ES-I3 (cell line): ENCODE data around the gene ARHGAP32.
"Not testable (repeated sequence)": the region's sequence is repeated elsewhere in the genome, so short reads cannot be mapped to it uniquely, and the experiment has no call there.

ENCODE experiments used
- H3K36me3 ChIP-seq: 2 replicates; pipeline ENCODE4 v1.6.1; 2013; ENCODE audit warnings: mild to moderate bottlenecking, low read length, control low read depth, moderate library complexity; ENCODE audit not compliant: insufficient read depth
- H3K4me1 ChIP-seq: 2 replicates; pipeline ENCODE4 v1.6.1; 2013; ENCODE audit warnings: mild to moderate bottlenecking, control low read depth, low read length; ENCODE audit not compliant: insufficient read depth
- H3K9ac ChIP-seq: 2 replicates; pipeline ENCODE4 v1.6.1; 2013; ENCODE audit warnings: low read depth, mild to moderate bottlenecking, low read length, moderate library complexity
- H3K9me3 ChIP-seq: 2 replicates; pipeline ENCODE4 v1.6.1; 2013; ENCODE audit warnings: mild to moderate bottlenecking, low read length, moderate library complexity; ENCODE audit not compliant: control insufficient read depth, insufficient read depth

ARHGAP32 gene

GRCh38 chr11:128927683-128928336, 264.3 kb downstream of the ARHGAP32 start:
- Histone ChIP-seq H3K36me3 (no peaks in the 10 kb centered on the region), H3K4me1 (peaks cover 20% of the 10 kb centered on the region), H3K9me3 (no peaks in the 10 kb centered on the region), H3K9ac (no peak overlapping the region)

GRCh38 chr11:128927108-128927461, 265.0 kb downstream of the ARHGAP32 start:
- Histone ChIP-seq H3K4me1 (peaks cover 20% of the 10 kb centered on the region), H3K9me3 (no peaks in the 10 kb centered on the region), H3K36me3 (no peaks in the 10 kb centered on the region), H3K9ac (no peak overlapping the region)

- H3K36me3 ChIP-seq: no peaks in the 10 kb centered on the region
- no peaks in the 10 kb centered on the region for H3K9me3 ChIP-seq
- H3K9ac ChIP-seq: no peak overlapping the region
- H3K4me1 ChIP-seq: peaks cover 20% of the 10 kb centered on the region
Measured at GRCh38 chr11:128926437-128927107, 265.6 kb downstream of the ARHGAP32 start.

- no peak overlapping the region for H3K9ac ChIP-seq
- H3K9me3 ChIP-seq: no peaks in the 10 kb centered on the region
- no peaks in the 10 kb centered on the region for H3K36me3 ChIP-seq
- peaks cover 20% of the 10 kb centered on the region for H3K4me1 ChIP-seq
Measured at GRCh38 chr11:128926000-128926399, 266.1 kb downstream of the ARHGAP32 start.

GRCh38 chr11:128925250-128925600, 266.9 kb downstream of the ARHGAP32 start:
- Histone ChIP-seq H3K36me3 (no peaks in the 10 kb centered on the region), H3K9me3 (no peaks in the 10 kb centered on the region), H3K9ac (no peak overlapping the region), H3K4me1 (peaks cover 20% of the 10 kb centered on the region)

- H3K9me3 ChIP-seq: no peaks in the 10 kb centered on the region
- H3K36me3 ChIP-seq: no peaks in the 10 kb centered on the region
- H3K9ac ChIP-seq: no peak overlapping the region
- peaks cover 17% of the 10 kb centered on the region for H3K4me1 ChIP-seq
Measured at GRCh38 chr11:128924510-128925249, 267.4 kb downstream of the ARHGAP32 start.

GRCh38 chr11:128924104-128924503, 268.0 kb downstream of the ARHGAP32 start:
- H3K9me3 ChIP-seq: no peaks in the 10 kb centered on the region
- H3K36me3 ChIP-seq: no peaks in the 10 kb centered on the region
- no peak overlapping the region for H3K9ac ChIP-seq
- H3K4me1 ChIP-seq: peaks cover 16% of the 10 kb centered on the region

- H3K9ac ChIP-seq: no peak overlapping the region
- 0 out of 2 replicates have a peak, but pooled peaks cover under 1% of the 10 kb centered on the region for H3K4me1 ChIP-seq
- H3K36me3 ChIP-seq: no peaks in the 10 kb centered on the region
- H3K9me3 ChIP-seq: no peaks in the 10 kb centered on the region
Measured at GRCh38 chr11:128921793-128922192, 270.3 kb downstream of the ARHGAP32 start.

GRCh38 chr11:128920666-128921065, 271.5 kb downstream of the ARHGAP32 start:
- Histone ChIP-seq H3K36me3 (no peaks in the 10 kb centered on the region), H3K9ac (no peak overlapping the region), H3K9me3 (no peaks in the 10 kb centered on the region), H3K4me1 (no peaks in the 10 kb centered on the region)

GRCh38 chr11:128919635-128920034, 272.5 kb downstream of the ARHGAP32 start:
- H3K36me3 ChIP-seq, H3K9me3 ChIP-seq, H3K9ac ChIP-seq, H3K4me1 ChIP-seq: not testable (repeated sequence)

GRCh38 chr11:128919216-128919615, 272.9 kb downstream of the ARHGAP32 start:
- Histone ChIP-seq H3K9ac (no peak overlapping the region), H3K9me3 (no peaks in the 10 kb centered on the region), H3K36me3 (no peaks in the 10 kb centered on the region), H3K4me1 (no peaks in the 10 kb centered on the region)

GRCh38 chr11:128917144-128917724, 274.9 kb downstream of the ARHGAP32 start:
- Histone ChIP-seq H3K4me1 (no peaks in the 10 kb centered on the region), H3K9ac (no peak overlapping the region), H3K36me3 (no peaks in the 10 kb centered on the region)

GRCh38 chr11:128916681-128917080, 275.4 kb downstream of the ARHGAP32 start:
- Histone ChIP-seq H3K9ac (no peak overlapping the region), H3K36me3 (no peaks in the 10 kb centered on the region), H3K9me3 (0 out of 2 replicates have a peak, but pooled peaks cover 4% of the 10 kb centered on the region), H3K4me1 (no peaks in the 10 kb centered on the region)

More at GRCh38 chr11:128917144-128917724, 274.9 kb downstream of the ARHGAP32 start:
- no peaks in the 10 kb centered on the region for H3K9me3 ChIP-seq

GRCh38 chr11:128916037-128916572, 276.0 kb downstream of the ARHGAP32 start:
- 0 out of 2 replicates have a peak, but pooled peaks cover 4% of the 10 kb centered on the region for H3K9me3 ChIP-seq
- no peak overlapping the region for H3K9ac ChIP-seq
- no peaks in the 10 kb centered on the region for H3K4me1 ChIP-seq
- H3K36me3 ChIP-seq: no peaks in the 10 kb centered on the region
